ENCODE results near the gene SPRED2.

DNA sequence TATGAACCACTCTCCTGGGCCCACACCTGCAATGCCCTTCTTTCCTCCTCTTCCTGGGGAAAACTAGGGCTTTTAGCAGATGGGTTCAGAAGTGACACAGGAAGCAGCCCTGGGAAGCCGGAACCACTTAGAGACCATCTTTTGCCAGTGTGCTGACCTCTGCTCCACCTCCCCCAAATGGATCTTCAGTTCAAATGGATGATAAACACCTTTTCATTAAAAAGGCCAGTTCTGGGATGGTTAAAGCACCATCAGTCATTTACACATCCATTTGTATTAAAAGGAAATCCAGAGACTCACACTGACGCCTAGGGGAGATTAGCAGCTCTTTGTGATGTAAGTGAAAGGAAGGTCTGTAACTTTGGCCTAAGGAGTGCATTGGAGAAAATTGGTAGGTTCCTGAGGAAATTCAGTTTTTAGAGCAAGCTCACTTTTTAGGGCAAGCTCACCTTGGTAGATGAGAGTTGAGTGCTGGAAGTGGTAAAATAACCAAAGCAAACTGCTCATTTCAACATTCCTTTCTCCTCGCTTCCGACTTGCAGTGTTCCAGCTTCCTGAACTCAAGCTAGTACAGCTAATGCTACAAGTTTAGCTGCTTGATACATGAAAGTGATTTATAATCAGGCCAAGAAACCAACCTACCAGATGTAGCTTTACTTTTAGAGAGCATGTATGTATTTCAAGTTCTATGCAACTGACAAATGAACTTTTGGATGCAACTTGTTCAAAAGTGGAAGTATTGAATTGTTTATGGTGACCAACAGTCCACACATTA lies 157.1 kb downstream of the SPRED2 start:
- TF ChIP-seq ZNF274 (IDR thresholded peaks at IDR 0.05; ENCODE audit: low read depth, low read length), result no peak
- TF ChIP-seq YY1 (IDR thresholded peaks at IDR 0.05; ENCODE audit: insufficient read depth, insufficient read length), result no peak
